HEK293 (cell line): ENCODE results near the gene TRIM46.

Source experiments
- CTCF ChIA-PET: fragments of 350-600 bp; formaldehyde crosslinking; extraction: SDS; loops from one replicate; lab custom pipeline; 2021; ENCODE audit warnings: antibody characterized with exemption; lab: Yijun Ruan, JAX
- POLR2A ChIA-PET: fragments of 300-600 bp; formaldehyde crosslinking; extraction: SDS; loops from one replicate; lab custom pipeline; 2020; ENCODE audit warnings: antibody characterized with exemption, inconsistent platforms; lab: Yijun Ruan, JAX
- H3K27ac ChIP-seq: fragments of 200-500 bp; sonication (Bioruptor generic); 2 replicates; pipeline ENCODE4 v1.5.1; 2014; ENCODE audit warnings: low read depth, low read length, control low read depth, inconsistent platforms; ENCODE audit errors: extremely low read depth
- H3K36me3 ChIP-seq, 2 experiments: fragments of 200-500 bp in 1 of 2; sonication (Bioruptor generic) in 1 of 2; 1 replicate in 1 of 2; 2 replicates in 1 of 2; pipeline ENCODE4 v1.5.1; 2014 to 2017; ENCODE audit warnings: inconsistent platforms in 2 of 2, low read length in 2 of 2; ENCODE audit not compliant: control insufficient read depth in 2 of 2, insufficient read depth in 1 of 2
- H3K4me1 ChIP-seq: fragments of 200-500 bp; sonication (Bioruptor generic); 2 replicates; pipeline ENCODE4 v1.5.1; 2014; ENCODE audit warnings: mild to moderate bottlenecking, low read length, inconsistent platforms; ENCODE audit not compliant: control insufficient read depth, insufficient read depth
- H3K4me3 ChIP-seq: 2 replicates; pipeline ENCODE4 v1.5.1; 2011; ENCODE audit warnings: low read depth, mild to moderate bottlenecking, control low read depth, low read length, moderate library complexity
- H3K9me3 ChIP-seq: fragments of 200-500 bp; sonication (Bioruptor generic); 2 replicates; pipeline ENCODE4 v1.5.1; 2014; ENCODE audit warnings: low read depth, low read length, inconsistent platforms; ENCODE audit not compliant: control insufficient read depth, insufficient read depth
- EGR2 ChIP-seq: fragments of 450-650 bp; formaldehyde crosslinking; IDR thresholded peaks from 2 replicates; pipeline ENCODE4 v1.5.1; 2016; ENCODE audit warnings: low read depth, missing biosample characterization, missing genetic modification characterization
- GLIS2 ChIP-seq: fragments of 450-650 bp; formaldehyde crosslinking; IDR thresholded peaks from 2 replicates; pipeline ENCODE4 v1.5.1; 2016; ENCODE audit warnings: missing biosample characterization, missing genetic modification characterization
- IKZF3 ChIP-seq: fragments of 450-650 bp; IDR thresholded peaks from 2 replicates; pipeline ENCODE4 v1.5.0; 2018; ENCODE audit warnings: missing biosample characterization, mild to moderate bottlenecking, missing genetic modification characterization, moderate library complexity
- INSM2 ChIP-seq: fragments of 450-650 bp; formaldehyde crosslinking; IDR thresholded peaks from 2 replicates; pipeline ENCODE4 v1.5.1; 2016; ENCODE audit warnings: missing biosample characterization, missing genetic modification characterization
- KLF1 ChIP-seq: fragments of 450-650 bp; formaldehyde crosslinking; IDR thresholded peaks from 2 replicates; pipeline ENCODE4 v1.5.1; 2016; ENCODE audit warnings: missing biosample characterization, missing genetic modification characterization
- KLF10 ChIP-seq: fragments of 450-650 bp; IDR thresholded peaks from 2 replicates; pipeline ENCODE4 v1.5.1; 2018; ENCODE audit warnings: missing biosample characterization, mild to moderate bottlenecking, missing genetic modification characterization
- KLF9 ChIP-seq: fragments of 450-650 bp; formaldehyde crosslinking; IDR thresholded peaks from 2 replicates; pipeline ENCODE4 v1.5.1; 2016; ENCODE audit warnings: missing biosample characterization, missing genetic modification characterization, low read depth
- PATZ1 ChIP-seq: fragments of 450-650 bp; formaldehyde crosslinking; IDR thresholded peaks from 2 replicates; pipeline ENCODE4 v1.5.1; 2016; ENCODE audit warnings: missing biosample characterization, missing genetic modification characterization
- PBX3 ChIP-seq: sonication (generic); formaldehyde crosslinking; IDR thresholded peaks from 2 replicates; pipeline ENCODE4 v1.8.1; 2022; ENCODE audit warnings: mild to moderate bottlenecking, moderate library complexity, missing genetic modification reagents
- REST ChIP-seq: fragments of 450-650 bp; formaldehyde crosslinking; IDR thresholded peaks from 2 replicates; pipeline ENCODE4 v1.5.1; 2016; ENCODE audit warnings: missing biosample characterization, missing genetic modification characterization
- SCRT2 ChIP-seq: fragments of 450-650 bp; formaldehyde crosslinking; IDR thresholded peaks from 2 replicates; pipeline ENCODE4 v1.5.1; 2016; ENCODE audit warnings: missing biosample characterization, missing genetic modification characterization
- SP7 ChIP-seq: fragments of 450-650 bp; formaldehyde crosslinking; IDR thresholded peaks from 2 replicates; pipeline ENCODE4 v1.5.1; 2016; ENCODE audit warnings: missing biosample characterization, missing genetic modification characterization
- WT1 ChIP-seq: fragments of 450-650 bp; formaldehyde crosslinking; IDR thresholded peaks from 2 replicates; pipeline ENCODE4 v1.5.1; 2016; ENCODE audit warnings: missing biosample characterization, missing genetic modification characterization
- ZBTB17 ChIP-seq: fragments of 450-650 bp; formaldehyde crosslinking; IDR thresholded peaks from 2 replicates; pipeline ENCODE4 v1.5.1; 2016; ENCODE audit warnings: missing biosample characterization, missing genetic modification characterization
- ZBTB20 ChIP-seq: fragments of 450-650 bp; formaldehyde crosslinking; IDR thresholded peaks from 2 replicates; pipeline ENCODE4 v1.5.1; 2016; ENCODE audit warnings: missing biosample characterization, missing genetic modification characterization
- ZBTB21 ChIP-seq: fragments of 450-650 bp; formaldehyde crosslinking; IDR thresholded peaks from 2 replicates; pipeline ENCODE4 v1.5.1; 2017; ENCODE audit warnings: missing biosample characterization, missing genetic modification characterization
- ZFHX2 ChIP-seq: fragments of 450-650 bp; formaldehyde crosslinking; conservative IDR thresholded peaks from 2 replicates; pipeline ENCODE4 v1.5.1; 2016; ENCODE audit warnings: missing biosample characterization, missing genetic modification characterization
- ZIC2 ChIP-seq: fragments of 450-650 bp; formaldehyde crosslinking; IDR thresholded peaks from 2 replicates; pipeline ENCODE4 v1.5.1; 2016; ENCODE audit warnings: missing biosample characterization, missing genetic modification characterization
- ZNF600 ChIP-seq: fragments of 450-650 bp; formaldehyde crosslinking; IDR thresholded peaks from 2 replicates; pipeline ENCODE4 v1.5.1; 2016; ENCODE audit warnings: missing biosample characterization, missing genetic modification characterization
- ZNF629 ChIP-seq: fragments of 450-650 bp; formaldehyde crosslinking; IDR thresholded peaks from 2 replicates; pipeline ENCODE4 v1.5.1; 2017; ENCODE audit warnings: missing biosample characterization, missing genetic modification characterization
- ZNF747 ChIP-seq: fragments of 450-650 bp; formaldehyde crosslinking; IDR thresholded peaks from 2 replicates; pipeline ENCODE4 v1.5.1; 2016; ENCODE audit warnings: missing biosample characterization, missing genetic modification characterization
- ZNF76 ChIP-seq: fragments of 450-650 bp; formaldehyde crosslinking; IDR thresholded peaks from 2 replicates; pipeline ENCODE4; 2016; ENCODE audit warnings: low read depth, missing biosample characterization, missing genetic modification characterization, borderline replicate concordance
- ZXDB ChIP-seq: fragments of 450-650 bp; formaldehyde crosslinking; IDR thresholded peaks from 2 replicates; pipeline ENCODE4 v1.5.1; 2016; ENCODE audit warnings: missing biosample characterization, missing genetic modification characterization
- TF ChIP-seq, protein P1 (sequence below): fragments of 450-650 bp; formaldehyde crosslinking; IDR thresholded peaks from 2 replicates; pipeline ENCODE4 v1.5.1; 2016; ENCODE audit warnings: missing biosample characterization, missing genetic modification characterization

Gene TRIM46

GRCh38 chr1:155134880-155135414, 38.7 kb upstream of the TRIM46 start:
- H3K36me3 ChIP-seq = peaks cover 3 to 55% of the 10 kb centered on the region in 2 experiments; a peak in 2 of 3 replicates
- peaks cover 2% of the 10 kb centered on the region; the same call in 1 of the 2 replicates for H3K4me1 ChIP-seq
- H3K4me3 ChIP-seq = peak overlapping the region; percentile 58
- ChIA-PET POLR2A (interaction anchor here (0.6 to 2.2 kb wide), 6 partner anchors 8 to 70 kb away, joined by 4 to 13 read pairs (median 4); partner anchors contain the start of genes KRTCAP2 and TRIM46), CTCF (interaction anchor here (0.9 to 8.1 kb wide), 9 partner anchors 11 to 73 kb away, joined by 3 to 54 read pairs (median 4); partner anchors contain the start of gene KRTCAP2)
- peak overlapping the region; percentile 88 for H3K27ac ChIP-seq
- H3K9me3 ChIP-seq = no peaks in the 10 kb centered on the region
- peak; percentile 76 for TF ChIP-seq KLF1
- TF ChIP-seq ZNF629 = peak; percentile 78
- TF ChIP-seq PBX3 = 0 out of 2 replicates have a peak, but pooled peaks have one; percentile 43
- TF ChIP-seq SCRT2 (tag by site-specific recombination) = peak; percentile 99
- peak; percentile 72 for TF ChIP-seq ZBTB21 (tag by site-specific recombination)
- TF ChIP-seq, protein P1, sequence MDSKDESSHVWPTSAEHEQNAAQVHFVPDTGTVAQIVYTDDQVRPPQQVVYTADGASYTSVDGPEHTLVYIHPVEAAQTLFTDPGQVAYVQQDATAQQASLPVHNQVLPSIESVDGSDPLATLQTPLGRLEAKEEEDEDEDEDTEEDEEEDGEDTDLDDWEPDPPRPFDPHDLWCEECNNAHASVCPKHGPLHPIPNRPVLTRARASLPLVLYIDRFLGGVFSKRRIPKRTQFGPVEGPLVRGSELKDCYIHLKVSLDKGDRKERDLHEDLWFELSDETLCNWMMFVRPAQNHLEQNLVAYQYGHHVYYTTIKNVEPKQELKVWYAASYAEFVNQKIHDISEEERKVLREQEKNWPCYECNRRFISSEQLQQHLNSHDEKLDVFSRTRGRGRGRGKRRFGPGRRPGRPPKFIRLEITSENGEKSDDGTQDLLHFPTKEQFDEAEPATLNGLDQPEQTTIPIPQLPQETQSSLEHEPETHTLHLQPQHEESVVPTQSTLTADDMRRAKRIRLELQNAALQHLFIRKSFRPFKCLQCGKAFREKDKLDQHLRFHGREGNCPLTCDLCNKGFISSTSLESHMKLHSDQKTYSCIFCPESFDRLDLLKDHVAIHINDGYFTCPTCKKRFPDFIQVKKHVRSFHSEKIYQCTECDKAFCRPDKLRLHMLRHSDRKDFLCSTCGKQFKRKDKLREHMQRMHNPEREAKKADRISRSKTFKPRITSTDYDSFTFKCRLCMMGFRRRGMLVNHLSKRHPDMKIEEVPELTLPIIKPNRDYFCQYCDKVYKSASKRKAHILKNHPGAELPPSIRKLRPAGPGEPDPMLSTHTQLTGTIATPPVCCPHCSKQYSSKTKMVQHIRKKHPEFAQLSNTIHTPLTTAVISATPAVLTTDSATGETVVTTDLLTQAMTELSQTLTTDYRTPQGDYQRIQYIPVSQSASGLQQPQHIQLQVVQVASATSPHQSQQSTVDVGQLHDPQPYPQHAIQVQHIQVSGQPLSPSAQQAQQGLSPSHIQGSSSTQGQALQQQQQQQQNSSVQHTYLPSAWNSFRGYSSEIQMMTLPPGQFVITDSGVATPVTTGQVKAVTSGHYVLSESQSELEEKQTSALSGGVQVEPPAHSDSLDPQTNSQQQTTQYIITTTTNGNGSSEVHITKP = peak; percentile 70; the same call in 1 of the 2 replicates
- peak; percentile 24; the same call in 1 of the 2 replicates for TF ChIP-seq IKZF3
- 0 out of 2 replicates have a peak, but pooled peaks have one; percentile 37 for TF ChIP-seq INSM2
- peak; percentile 65; the same call in 1 of the 2 replicates for TF ChIP-seq PATZ1
- TF ChIP-seq ZBTB17 (tag by site-specific recombination) = peak; percentile 44
- peak; percentile 80 for TF ChIP-seq EGR2 (tag by site-specific recombination)
- peak; percentile 69 for TF ChIP-seq SP7
- TF ChIP-seq ZNF76 (tag by site-specific recombination) = peak; percentile 86
- TF ChIP-seq GLIS2 = peak; percentile 52
- peak; percentile 44; the same call in 1 of the 2 replicates for TF ChIP-seq WT1 (tag by site-specific recombination)
- TF ChIP-seq ZNF747 = no peak
- TF ChIP-seq ZIC2 (tag by site-specific recombination) = peak; percentile 71
- TF ChIP-seq ZBTB20 (tag by site-specific recombination) = no peak
- peak; percentile 2; the same call in 1 of the 2 replicates for TF ChIP-seq ZXDB (tag by site-specific recombination)
- peak; percentile 87 for TF ChIP-seq KLF9 (tag by site-specific recombination)
- TF ChIP-seq ZNF600 = peak; percentile 94
- peak; percentile 93 for TF ChIP-seq ZFHX2
- no peak for TF ChIP-seq REST (tag by site-specific recombination)
- peak; percentile 96 for TF ChIP-seq KLF10
